ENCODE data around the gene MYO6.
"Not testable (repeated sequence)": the region's sequence is repeated elsewhere in the genome, so short reads cannot be mapped to it uniquely, and the experiment has no call there.

Gene MYO6

GRCh38 chr6:75893776-75894152 is 144.7 kb downstream of the MYO6 start:
- peak in 1 of 2 experiments; percentile 2 for DNase-seq

- no peak for DNase-seq
These were observed 147.5 kb downstream of the MYO6 start for GRCh38 chr6:75896526-75896925.

GRCh38 chr6:75900216-75900615 is 151.2 kb downstream of the MYO6 start:
- DNase-seq = not testable (repeated sequence)

- not testable (repeated sequence) for DNase-seq
These were observed 156.1 kb downstream of the MYO6 start for GRCh38 chr6:75905129-75905528.

- no peak for DNase-seq
These were observed 157.8 kb downstream of the MYO6 start for GRCh38 chr6:75906871-75907270.

- no peak for DNase-seq
These were observed 158.4 kb downstream of the MYO6 start for GRCh38 chr6:75907444-75907843.

GRCh38 chr6:75913040-75913439 is 164.0 kb downstream of the MYO6 start:
- no peak for DNase-seq

GRCh38 chr6:75922226-75922625 is 173.2 kb downstream of the MYO6 start:
- DNase-seq = no peak

GRCh38 chr6:75926293-75927168 is 177.5 kb downstream of the MYO6 start:
- no peak for DNase-seq

- no peak for DNase-seq
These were observed 182.1 kb downstream of the MYO6 start for GRCh38 chr6:75931011-75931680.

GRCh38 chr6:75932067-75932466 is 183.0 kb downstream of the MYO6 start:
- peak; percentile 25 to 40 for DNase-seq

- DNase-seq = no peak
These were observed 184.4 kb downstream of the MYO6 start for GRCh38 chr6:75933387-75933975.

GRCh38 chr6:75934643-75935472 is 185.8 kb downstream of the MYO6 start:
- peak; percentile 73 to 77 for DNase-seq

GRCh38 chr6:75935473-75935793 is 186.4 kb downstream of the MYO6 start:
- DNase-seq = no peak

GRCh38 chr6:75936682-75937081 is 187.6 kb downstream of the MYO6 start:
- DNase-seq = no peak

- DNase-seq = no peak
These were observed 188.8 kb downstream of the MYO6 start for GRCh38 chr6:75937846-75938245.

- DNase-seq = no peak
These were observed 191.5 kb downstream of the MYO6 start for GRCh38 chr6:75940564-75940963.

- DNase-seq = no peak
These were observed 192.5 kb downstream of the MYO6 start for GRCh38 chr6:75941509-75941908.

- no peak for DNase-seq
These were observed 194.3 kb downstream of the MYO6 start for GRCh38 chr6:75943381-75943780.

GRCh38 chr6:75946146-75946831 is 197.2 kb downstream of the MYO6 start:
- no peak for DNase-seq

- no peak for DNase-seq
These were observed 198.9 kb downstream of the MYO6 start for GRCh38 chr6:75947935-75948334.

GRCh38 chr6:75952128-75952527 is 203.1 kb downstream of the MYO6 start:
- no peak for DNase-seq

GRCh38 chr6:75963569-75963968 is 214.5 kb downstream of the MYO6 start:
- DNase-seq = no peak

Measured in AML-193 (cell line).